Nephron progenitor cell (in vitro differentiated cells): ENCODE data around the gene RIPOR1.
"Not testable (repeated sequence)": the region's sequence is repeated elsewhere in the genome, so short reads cannot be mapped to it uniquely, and the experiment has no call there.

Experiments used
- DNase-seq: peaks from one replicate; pipeline ENCODE4 v3.0.0; 2021
- H3K27ac Mint-ChIP-seq: 2 replicates; pipeline ENCODE4 v1.8.0; 2021; ENCODE audit warnings: mild to moderate bottlenecking, moderate library complexity, mixed read lengths
- H3K27me3 Mint-ChIP-seq: 2 replicates; pipeline ENCODE4 v1.8.0; 2021; ENCODE audit warnings: mild to moderate bottlenecking, low read depth, mixed read lengths; ENCODE audit not compliant: poor library complexity
- H3K36me3 Mint-ChIP-seq: 2 replicates; pipeline ENCODE4 v1.8.0; 2021; ENCODE audit warnings: low read depth, mixed read lengths
- H3K4me1 Mint-ChIP-seq: 2 replicates; pipeline ENCODE4 v1.8.0; 2021; ENCODE audit warnings: mixed read lengths
- H3K4me3 Mint-ChIP-seq: 2 replicates; pipeline ENCODE4 v1.8.0; 2021; ENCODE audit warnings: mild to moderate bottlenecking, moderate library complexity, mixed read lengths
- H3K9me3 Mint-ChIP-seq: 2 replicates; pipeline ENCODE4 v1.8.0; 2021; ENCODE audit warnings: mild to moderate bottlenecking, moderate library complexity, mixed read lengths
- TF ChIP-seq, protein P1 (sequence below): fragments of 200-600 bp; sonication (generic); IDR thresholded peaks from 2 replicates; pipeline ENCODE4 v1.5.0; 2021; ENCODE audit warnings: antibody characterized with exemption

The RIPOR1 gene

DNA sequence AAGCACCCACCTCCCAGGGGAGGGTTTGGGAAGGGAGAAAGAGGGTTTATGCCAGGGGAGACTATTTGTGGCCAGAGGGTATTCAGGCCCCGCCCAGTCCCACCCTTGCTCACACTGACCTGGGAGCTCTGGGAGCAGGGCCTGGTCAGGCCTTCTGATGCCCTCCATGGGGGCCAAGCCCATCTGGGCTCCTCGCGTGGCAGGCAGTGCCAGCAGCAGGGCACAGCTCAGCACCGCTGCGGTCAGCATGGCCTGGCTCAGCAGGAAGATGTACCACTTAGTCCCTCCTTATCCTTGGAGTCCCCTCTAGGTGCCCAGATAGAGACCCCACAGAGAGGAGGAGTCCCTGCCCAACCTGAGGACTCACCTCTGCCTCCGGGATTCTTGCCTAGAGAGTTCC is 45.5 kb upstream of the RIPOR1 start, which contains the start of gene AGRP:
Gene AGRP (minus strand): TSS at position 398 of the 400 bp plus-strand sequence. CDS start 149 bp downstream, at position 249.
- peaks cover 38% of the 10 kb centered on the region for H3K4me1 Mint-ChIP-seq
- TF ChIP-seq, protein P1, sequence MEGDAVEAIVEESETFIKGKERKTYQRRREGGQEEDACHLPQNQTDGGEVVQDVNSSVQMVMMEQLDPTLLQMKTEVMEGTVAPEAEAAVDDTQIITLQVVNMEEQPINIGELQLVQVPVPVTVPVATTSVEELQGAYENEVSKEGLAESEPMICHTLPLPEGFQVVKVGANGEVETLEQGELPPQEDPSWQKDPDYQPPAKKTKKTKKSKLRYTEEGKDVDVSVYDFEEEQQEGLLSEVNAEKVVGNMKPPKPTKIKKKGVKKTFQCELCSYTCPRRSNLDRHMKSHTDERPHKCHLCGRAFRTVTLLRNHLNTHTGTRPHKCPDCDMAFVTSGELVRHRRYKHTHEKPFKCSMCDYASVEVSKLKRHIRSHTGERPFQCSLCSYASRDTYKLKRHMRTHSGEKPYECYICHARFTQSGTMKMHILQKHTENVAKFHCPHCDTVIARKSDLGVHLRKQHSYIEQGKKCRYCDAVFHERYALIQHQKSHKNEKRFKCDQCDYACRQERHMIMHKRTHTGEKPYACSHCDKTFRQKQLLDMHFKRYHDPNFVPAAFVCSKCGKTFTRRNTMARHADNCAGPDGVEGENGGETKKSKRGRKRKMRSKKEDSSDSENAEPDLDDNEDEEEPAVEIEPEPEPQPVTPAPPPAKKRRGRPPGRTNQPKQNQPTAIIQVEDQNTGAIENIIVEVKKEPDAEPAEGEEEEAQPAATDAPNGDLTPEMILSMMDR, result no peak
- no peak for DNase-seq
- H3K27me3 Mint-ChIP-seq, result no peaks in the 10 kb centered on the region
- H3K4me3 Mint-ChIP-seq, result peak within 1 kb of the TSS; percentile 100
- H3K27ac Mint-ChIP-seq, result no peak within 1 kb of the TSS
- H3K9me3 Mint-ChIP-seq, result no peaks in the 10 kb centered on the region
- peaks cover 6% of the 10 kb centered on the region for H3K36me3 Mint-ChIP-seq

DNA sequence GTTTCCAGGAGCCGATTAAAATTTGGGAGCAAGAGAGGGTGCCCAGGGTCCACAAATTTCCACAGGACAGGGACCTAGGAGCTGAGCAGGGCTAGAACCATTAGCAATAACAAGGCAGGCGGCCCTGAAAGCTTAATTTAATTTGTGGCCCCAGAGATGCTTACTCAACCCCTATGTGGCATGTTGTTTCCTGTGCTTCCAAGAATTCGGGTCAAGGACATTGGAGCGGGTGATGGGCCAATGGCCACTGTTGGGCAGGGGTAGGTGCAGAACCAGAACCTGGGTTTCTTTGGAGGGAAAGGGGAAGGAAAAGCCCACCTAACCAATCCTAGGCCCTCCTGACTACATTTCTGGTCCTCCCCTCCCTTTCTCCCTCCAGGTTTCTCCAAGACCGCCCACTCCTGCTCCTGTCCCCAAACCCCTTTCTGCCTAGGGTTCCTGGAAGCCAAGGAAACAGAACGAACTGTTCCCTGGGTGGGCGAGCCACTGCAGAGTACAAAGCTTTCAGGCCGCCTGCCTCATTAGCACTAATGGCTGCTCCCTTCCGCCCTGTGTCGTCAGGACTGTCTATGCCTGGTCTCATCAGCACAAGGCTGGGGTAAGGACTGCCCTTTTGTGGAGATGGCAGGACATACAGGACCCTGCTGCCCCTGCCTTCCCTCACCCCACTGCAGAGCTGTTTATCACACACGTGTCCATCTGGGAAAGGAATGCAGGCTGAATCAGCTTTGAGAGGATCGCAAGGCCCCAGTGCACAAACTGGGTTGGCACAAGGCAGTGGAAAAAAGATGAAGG is 44.7 kb upstream of the RIPOR1 start:
- Mint-ChIP-seq H3K27ac (no peak overlapping the region), H3K36me3 (peaks cover 6% of the 10 kb centered on the region), H3K27me3 (no peaks in the 10 kb centered on the region), H3K4me1 (peaks cover 41% of the 10 kb centered on the region), H3K9me3 (no peaks in the 10 kb centered on the region), H3K4me3 (no peak overlapping the region)
- DNase-seq, result no peak
- TF ChIP-seq, protein P1, result no peak

DNA sequence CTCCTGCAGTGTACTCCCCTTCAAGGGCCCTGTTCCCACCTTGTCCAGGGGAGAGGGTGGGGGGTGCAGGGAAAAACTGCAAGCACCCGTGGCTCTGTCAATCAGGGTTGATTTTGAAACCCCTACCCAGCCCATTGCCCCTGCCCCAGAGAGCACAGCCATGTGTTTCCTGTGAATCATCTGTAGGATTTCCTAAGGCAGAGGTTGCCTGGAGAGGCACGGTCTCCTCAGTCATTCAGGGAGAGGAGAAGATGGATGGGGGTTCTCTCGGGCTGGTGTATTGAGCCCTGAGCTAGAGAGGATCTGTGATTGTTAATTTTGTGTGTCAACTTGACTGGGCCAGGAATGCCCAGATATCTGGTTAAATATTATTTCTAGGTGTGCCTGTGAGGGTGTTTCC is 41.8 kb upstream of the RIPOR1 start:
- H3K27me3 Mint-ChIP-seq, result peaks cover 6% of the 10 kb centered on the region
- no peak overlapping the region for H3K27ac Mint-ChIP-seq
- H3K4me1 Mint-ChIP-seq, result peaks cover 34% of the 10 kb centered on the region

DNA sequence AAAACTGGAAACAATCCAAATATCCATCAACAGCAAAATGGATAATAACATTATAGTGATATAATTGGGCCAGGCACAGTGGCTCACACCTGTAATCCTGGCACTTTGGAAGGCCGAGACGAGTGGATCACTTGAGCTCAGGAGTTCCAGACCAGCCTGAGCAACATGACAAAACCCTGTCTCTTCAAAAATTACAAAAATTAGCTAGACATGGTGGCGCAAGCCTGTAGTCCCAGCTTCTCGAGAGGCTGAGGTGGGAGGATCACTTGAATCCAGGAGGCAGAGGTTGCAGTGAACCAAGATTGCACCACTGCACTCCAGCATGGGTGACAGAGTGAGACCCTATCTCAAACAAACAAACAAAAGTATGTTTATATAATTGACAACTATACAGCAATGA is 41.1 kb upstream of the RIPOR1 start:
- peaks cover 27% of the 10 kb centered on the region for H3K4me1 Mint-ChIP-seq

More for the DNA sequence above, 41.8 kb upstream of the RIPOR1 start:
- Mint-ChIP-seq H3K36me3 (peaks cover 12% of the 10 kb centered on the region), H3K9me3 (peaks cover 6% of the 10 kb centered on the region), H3K4me3 (no peak overlapping the region)
- no peak for DNase-seq
- TF ChIP-seq, protein P1, result no peak

DNA sequence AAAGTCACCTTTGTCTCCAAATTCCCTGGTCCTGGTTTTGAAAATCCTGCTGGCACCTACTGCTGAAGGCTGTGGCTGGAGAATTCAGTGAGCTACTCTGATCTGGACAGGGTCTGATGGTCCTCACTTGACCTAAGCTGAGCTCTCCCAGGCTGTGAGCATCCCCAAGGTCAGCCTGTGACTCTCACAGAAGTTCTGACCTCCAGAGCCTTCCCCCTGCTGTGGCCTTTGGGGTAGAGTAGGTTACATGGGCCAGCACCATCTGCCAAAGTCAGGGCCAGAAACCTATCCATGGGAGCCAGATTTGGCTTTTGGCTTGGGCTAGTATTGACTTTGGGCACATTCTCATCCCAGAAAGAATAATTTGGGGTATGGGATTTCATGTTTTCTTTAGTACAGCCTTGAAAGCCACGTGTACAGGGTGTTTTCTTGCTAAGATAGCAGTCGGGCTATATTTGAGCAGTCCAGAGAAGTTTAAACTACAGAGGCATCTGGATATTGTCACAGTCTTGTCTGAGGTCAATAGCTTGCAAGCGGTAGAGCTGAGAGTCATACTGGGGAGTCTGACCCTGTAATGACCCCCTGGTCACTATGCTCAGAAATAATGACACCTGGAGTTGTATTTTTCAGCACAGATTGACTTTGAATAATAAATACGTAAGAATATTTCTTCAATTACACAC is 39.1 kb upstream of the RIPOR1 start:
- peaks cover 17% of the 10 kb centered on the region for H3K4me1 Mint-ChIP-seq
- H3K9me3 Mint-ChIP-seq, result peaks cover 6% of the 10 kb centered on the region
- peaks cover 8% of the 10 kb centered on the region for H3K27me3 Mint-ChIP-seq
- peaks cover 7% of the 10 kb centered on the region for H3K36me3 Mint-ChIP-seq
- no peak for DNase-seq
- H3K4me3 Mint-ChIP-seq, result no peak overlapping the region
- TF ChIP-seq, protein P1, result no peak
- no peak overlapping the region for H3K27ac Mint-ChIP-seq

More for the DNA sequence above, 41.1 kb upstream of the RIPOR1 start:
- not testable (repeated sequence) for H3K9me3 Mint-ChIP-seq, DNase-seq, H3K27ac Mint-ChIP-seq, H3K27me3 Mint-ChIP-seq, H3K4me3 Mint-ChIP-seq
- H3K36me3 Mint-ChIP-seq, result peaks cover 12% of the 10 kb centered on the region

DNA sequence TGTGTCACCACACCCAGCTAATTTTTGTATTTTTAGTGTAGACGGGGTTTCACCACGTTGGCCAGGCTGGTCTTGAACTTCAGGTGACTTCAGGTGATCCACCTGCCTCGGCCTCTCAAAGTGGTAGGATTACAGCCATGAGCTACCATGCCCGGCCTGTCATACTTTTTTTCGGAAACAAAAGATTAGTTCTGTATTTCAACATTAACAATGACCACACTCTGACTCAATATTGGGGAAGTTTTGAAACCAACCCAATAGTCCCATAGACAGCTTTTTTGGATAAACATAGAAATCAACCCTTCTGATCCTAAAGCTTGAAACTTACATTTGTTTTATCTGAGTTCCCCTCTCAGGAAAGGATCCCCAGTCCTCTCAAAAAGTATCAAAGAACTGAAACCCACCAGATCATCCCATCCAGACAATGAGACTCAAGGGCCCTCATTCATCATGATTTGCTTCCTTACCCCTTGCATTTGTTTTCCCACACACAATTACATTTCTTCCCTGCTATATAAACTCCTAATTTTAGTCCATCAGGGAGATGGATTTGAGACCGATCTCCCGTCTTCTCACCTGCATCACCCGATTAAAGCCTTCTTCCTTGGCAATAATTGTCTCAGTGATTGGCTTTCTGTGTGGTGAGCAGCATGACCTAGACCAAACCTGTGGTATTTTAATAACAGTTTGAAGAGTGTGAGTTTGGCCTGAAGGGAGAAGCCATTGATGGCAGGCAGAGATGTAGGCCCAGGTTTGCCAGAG is 38.1 kb upstream of the RIPOR1 start:
- TF ChIP-seq, protein P1, result no peak
- Mint-ChIP-seq H3K27ac (no peak overlapping the region), H3K36me3 (peaks cover 6% of the 10 kb centered on the region), H3K9me3 (peaks cover 6% of the 10 kb centered on the region), H3K27me3 (peaks cover 13% of the 10 kb centered on the region), H3K4me1 (peaks cover 15% of the 10 kb centered on the region), H3K4me3 (no peak overlapping the region)
- DNase-seq, result no peak
